HCT116 (cell line): Measurements from ENCODE around the gene KCTD1.

Experiments
- CEBPB ChIP-seq: IDR thresholded peaks from 2 replicates; pipeline ENCODE4 v1.6.1; 2012; ENCODE audit warnings: low read depth
- CTCF ChIP-seq, 3 experiments: fragments of 200-600 bp in 1 of 3; sonication (generic) in 1 of 3; IDR thresholded peaks in 2 of 3; conservative IDR thresholded peaks in 1 of 3; 2 replicates each; pipeline ENCODE4 v1.5.1; 2012 to 2017; ENCODE audit warnings: low read depth in 2 of 3, low read length in 2 of 3, antibody characterized with exemption in 1 of 3, borderline replicate concordance in 1 of 3, control low read depth in 1 of 3, mild to moderate bottlenecking in 1 of 3, mixed read lengths in 1 of 3, mixed run types in 1 of 3, moderate library complexity in 1 of 3; ENCODE audit not compliant: insufficient read depth in 1 of 3
- EZH2 ChIP-seq: fragments of 200-600 bp; sonication (generic); IDR thresholded peaks from 2 replicates; pipeline ENCODE4 v1.6.1; 2017; ENCODE audit warnings: antibody characterized with exemption, mixed run types
- EZH2phosphoT487 ChIP-seq: fragments of 200-600 bp; IDR thresholded peaks from 2 replicates; pipeline ENCODE4 v1.6.1; 2018; ENCODE audit warnings: antibody characterized with exemption, borderline replicate concordance
- POLR2A ChIP-seq: IDR thresholded peaks from 2 replicates; pipeline ENCODE4 v1.7.0; 2011; ENCODE audit warnings: borderline replicate concordance; ENCODE audit not compliant: insufficient read depth, insufficient read length; ENCODE audit errors: extremely low read depth
- POLR2AphosphoS5 ChIP-seq: IDR thresholded peaks from 2 replicates; pipeline ENCODE4 v1.6.1; 2011; ENCODE audit warnings: mild to moderate bottlenecking, low read depth, low read length, moderate library complexity
- RAD21 ChIP-seq: IDR thresholded peaks from 2 replicates; pipeline ENCODE4 v1.6.1; 2012; ENCODE audit warnings: low read depth, mild to moderate bottlenecking
- REST ChIP-seq: IDR thresholded peaks from 2 replicates; pipeline ENCODE4 v1.6.1; 2012; ENCODE audit warnings: low read depth
- SIN3A ChIP-seq: IDR thresholded peaks from 2 replicates; pipeline ENCODE4 v1.6.1; 2012; ENCODE audit warnings: low read depth
- YY1 ChIP-seq: IDR thresholded peaks from 2 replicates; pipeline ENCODE4 v1.6.1; 2011; ENCODE audit warnings: low read length, low read depth, moderate library complexity, mild to moderate bottlenecking; ENCODE audit not compliant: insufficient replicate concordance; ENCODE audit errors: extremely low read depth
- ZNF274 ChIP-seq: fragments of 200-500 bp; sonication (Bioruptor generic); IDR thresholded peaks from 2 replicates; pipeline ENCODE4 v1.6.1; 2014; ENCODE audit warnings: mild to moderate bottlenecking, low read depth, low read length, inconsistent platforms

- no peak for TF ChIP-seq CTCF (IDR thresholded peaks at IDR 0.05 in 2 of 3, conservative IDR thresholded peaks at IDR 0.05 in 1 of 3; ENCODE audit: borderline replicate concordance in 1 of 3, insufficient read depth in 1 of 3, low read depth in 2 of 3, low read length in 2 of 3)
- TF ChIP-seq EZH2 = no peak
- no peak for TF ChIP-seq POLR2A
- TF ChIP-seq CEBPB = no peak
- no peak for TF ChIP-seq ZNF274
- TF ChIP-seq REST = no peak
- TF ChIP-seq RAD21 = no peak
- TF ChIP-seq SIN3A = no peak
- no peak for TF ChIP-seq EZH2phosphoT487
- no peak for TF ChIP-seq YY1
- TF ChIP-seq POLR2AphosphoS5 = no peak
These were observed 97.2 kb downstream of the KCTD1 start for GRCh38 chr18:26450989-26451682.
